Esophagus (tissue), 2 donors: ENCODE measurements around the gene DCTN4. TPM values are rescaled to one million over a fixed set of nuclear protein-coding genes. Genes with fewer than 3 reads are reported as not detected.

Experiments
- polyA plus RNA-seq, 2 donors: library from polyadenylated mRNA; stranded (reverse); fragments of 200-250 nt; gene quantifications; one replicate each; pipeline ENCODE4 v1.2.3, GENCODE V29; 2013
- donor health status: healthy with polysubstance abuse.
- donor health status: Bipolar disorder and iron deficiency.

Gene DCTN4
- polyA plus RNA-seq, 2 donors, result 15.5 to 15.7 TPM

Other genes starting within 250 kb of the DCTN4 start
- 1 to 10 TPM; 4.3 to 5.0 TPM for gene SYNPO, start 118.4 kb downstream of the DCTN4 start, polyA plus RNA-seq
- gene MYOZ3, start 97.8 kb downstream of the DCTN4 start, polyA plus RNA-seq, result under 1 TPM; 0.05 to 0.24 TPM
- gene RBM22, start 58.0 kb downstream of the DCTN4 start, polyA plus RNA-seq, result 10 to 100 TPM; 16.2 to 18.4 TPM
- gene SMIM3, start 19.7 kb upstream of the DCTN4 start, polyA plus RNA-seq, result 1 to 10 TPM; 4.5 to 9.6 TPM
- under 1 TPM in 1 of 2 donors, not detected in 1; 0.05 TPM for gene IRGM, start 87.5 kb upstream of the DCTN4 start, polyA plus RNA-seq
- gene ZNF300, start 146.0 kb upstream of the DCTN4 start, polyA plus RNA-seq, result 10 to 100 TPM in 1 of 2 donors, 1 to 10 TPM in 1; 4.0 to 12.6 TPM